Calu3 (cell line): ENCODE data around the gene DNAH9. TPM values are rescaled to one million over a fixed set of nuclear protein-coding genes. Genes with fewer than 3 reads are reported as not detected.

Experiments used
- BruUV-seq: library from RNA; stranded (reverse); fragments of 400-500 nt; replicated peaks from 2 replicates; lab custom pipeline; 2021; lab: Mats Ljungman, UMichigan
- CTCF ChIA-PET: fragments of 300-600 bp; sonication (Branson Sonifier 250); formaldehyde crosslinking; loops from one replicate; lab custom pipeline; 2022; ENCODE audit warnings: antibody characterized with exemption; lab: Charles Lee
- DNase-seq: peaks from one replicate; pipeline ENCODE4 v3.0.0; 2022
- H3K27ac Mint-ChIP-seq: one replicate; pipeline ENCODE4 v1.8.0; 2022; ENCODE audit warnings: mixed read lengths; ENCODE audit not compliant: unreplicated experiment
- H3K27me3 Mint-ChIP-seq: one replicate; pipeline ENCODE4 v1.8.0; 2022; ENCODE audit warnings: mixed read lengths; ENCODE audit not compliant: unreplicated experiment
- H3K36me3 Mint-ChIP-seq: one replicate; pipeline ENCODE4 v1.8.0; 2022; ENCODE audit warnings: mild to moderate bottlenecking, moderate library complexity, mixed read lengths; ENCODE audit not compliant: insufficient read depth, unreplicated experiment
- H3K4me1 Mint-ChIP-seq: one replicate; pipeline ENCODE4 v1.8.0; 2022; ENCODE audit warnings: mild to moderate bottlenecking, low read depth, mixed read lengths; ENCODE audit not compliant: unreplicated experiment
- H3K4me3 Mint-ChIP-seq: one replicate; pipeline ENCODE4 v1.8.0; 2022; ENCODE audit warnings: mild to moderate bottlenecking, low read depth, moderate library complexity, mixed read lengths; ENCODE audit not compliant: unreplicated experiment
- H3K9me3 Mint-ChIP-seq: one replicate; pipeline ENCODE4 v1.8.0; 2022; ENCODE audit warnings: low read depth, mixed read lengths; ENCODE audit not compliant: unreplicated experiment
- intact Hi-C: fragments of 100-400 bp; cut with micrococcal nuclease; formaldehyde crosslinking; loops from one replicate; pipeline ENCODE4 v1.10.0; 2022; ENCODE audit not compliant: unreplicated experiment
- total RNA-seq: library from RNA; stranded (reverse); gene quantifications from 2 replicates; pipeline ENCODE4 v1.2.3, GENCODE V29; 2022
- TF ChIP-seq, protein P1 (sequence below): fragments of 200-600 bp; IDR thresholded peaks from one replicate; pipeline ENCODE4 v1.8.0; 2022; ENCODE audit warnings: antibody characterized with exemption; ENCODE audit not compliant: unreplicated experiment

DNAH9 gene
- total RNA-seq, 1 experiment from 2014 or later, result 0.19 TPM

DNA sequence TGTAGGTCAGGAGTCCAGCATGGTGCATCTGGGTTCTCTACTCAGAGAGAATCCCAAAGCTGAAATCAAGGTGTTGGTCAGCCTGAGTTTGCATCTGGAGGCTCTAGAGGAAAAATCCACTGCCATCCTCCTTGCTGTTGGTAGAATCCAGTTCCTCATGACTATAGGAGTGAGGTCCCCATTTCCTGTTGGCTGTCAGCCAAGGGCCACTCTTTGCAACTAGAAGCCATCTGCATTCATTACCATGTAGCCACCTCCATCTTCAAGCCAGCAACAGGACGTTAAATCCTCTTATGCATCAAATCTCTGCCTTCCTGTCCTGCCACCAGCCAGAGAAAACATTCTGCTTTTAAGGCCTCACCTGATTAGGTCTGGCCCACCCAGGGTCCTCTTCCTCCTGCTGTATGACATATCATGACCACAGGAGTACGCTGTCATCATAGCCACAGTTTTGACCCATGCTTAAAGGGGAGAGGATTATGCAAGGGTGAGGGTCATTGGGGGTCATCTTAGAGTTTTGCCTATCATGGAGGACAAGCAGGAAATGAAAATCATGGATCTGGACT, 40.5 kb downstream of the DNAH9 start:
- CTCF ChIA-PET, result no interaction called here
- intact Hi-C loops, result no loop called here
- BruUV-seq, result no TSS peak
- Mint-ChIP-seq H3K27ac (no peak overlapping the region), H3K9me3 (peaks cover 3% of the 10 kb centered on the region), H3K36me3 (no peaks in the 10 kb centered on the region), H3K4me3 (no peak overlapping the region), H3K27me3 (no peaks in the 10 kb centered on the region), H3K4me1 (no peaks in the 10 kb centered on the region)
- DNase-seq, result no peak
- TF ChIP-seq, protein P1, sequence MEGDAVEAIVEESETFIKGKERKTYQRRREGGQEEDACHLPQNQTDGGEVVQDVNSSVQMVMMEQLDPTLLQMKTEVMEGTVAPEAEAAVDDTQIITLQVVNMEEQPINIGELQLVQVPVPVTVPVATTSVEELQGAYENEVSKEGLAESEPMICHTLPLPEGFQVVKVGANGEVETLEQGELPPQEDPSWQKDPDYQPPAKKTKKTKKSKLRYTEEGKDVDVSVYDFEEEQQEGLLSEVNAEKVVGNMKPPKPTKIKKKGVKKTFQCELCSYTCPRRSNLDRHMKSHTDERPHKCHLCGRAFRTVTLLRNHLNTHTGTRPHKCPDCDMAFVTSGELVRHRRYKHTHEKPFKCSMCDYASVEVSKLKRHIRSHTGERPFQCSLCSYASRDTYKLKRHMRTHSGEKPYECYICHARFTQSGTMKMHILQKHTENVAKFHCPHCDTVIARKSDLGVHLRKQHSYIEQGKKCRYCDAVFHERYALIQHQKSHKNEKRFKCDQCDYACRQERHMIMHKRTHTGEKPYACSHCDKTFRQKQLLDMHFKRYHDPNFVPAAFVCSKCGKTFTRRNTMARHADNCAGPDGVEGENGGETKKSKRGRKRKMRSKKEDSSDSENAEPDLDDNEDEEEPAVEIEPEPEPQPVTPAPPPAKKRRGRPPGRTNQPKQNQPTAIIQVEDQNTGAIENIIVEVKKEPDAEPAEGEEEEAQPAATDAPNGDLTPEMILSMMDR, result no peak

DNA sequence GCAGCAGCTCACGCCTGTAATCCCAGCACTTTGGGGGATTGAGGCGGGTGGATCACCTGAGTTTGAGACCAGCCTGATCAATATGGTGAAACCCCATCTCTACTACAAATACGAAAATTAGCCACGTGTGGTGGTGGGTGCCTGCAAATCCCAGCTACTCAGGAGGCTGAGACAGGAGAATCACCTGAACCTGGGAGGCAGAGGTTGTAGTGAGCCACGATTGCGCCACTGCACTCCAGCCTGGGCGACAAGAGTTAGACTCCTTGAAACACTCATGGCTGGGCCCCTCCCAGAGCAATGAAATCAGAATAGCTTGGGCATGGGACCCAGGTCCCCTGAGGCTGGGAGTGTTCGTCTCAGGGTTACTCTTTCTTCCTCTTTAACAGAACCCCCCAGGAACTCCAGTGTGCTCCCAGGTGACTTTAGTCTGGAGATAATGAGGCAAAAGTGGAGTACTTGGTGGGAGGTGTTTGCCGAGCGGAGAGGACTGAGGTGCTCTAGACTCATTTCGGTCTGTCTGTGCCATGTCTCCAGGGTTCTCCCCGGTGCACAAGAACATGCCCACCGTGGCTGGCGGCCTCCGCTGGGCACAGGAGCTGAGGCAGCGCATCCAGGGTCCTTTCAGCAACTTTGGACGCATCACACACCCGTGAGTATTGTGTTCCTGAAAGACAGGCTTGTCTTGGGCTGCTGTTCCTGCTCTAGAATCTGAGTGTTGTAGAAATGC, 41.6 kb downstream of the DNAH9 start:
- BruUV-seq, result no TSS peak
- H3K27me3 Mint-ChIP-seq, result no peaks in the 10 kb centered on the region
- no peaks in the 10 kb centered on the region for H3K4me1 Mint-ChIP-seq
- TF ChIP-seq, protein P1, result no peak
- CTCF ChIA-PET, result no interaction called here
- H3K36me3 Mint-ChIP-seq, result no peaks in the 10 kb centered on the region
- DNase-seq, result no peak
- no peak overlapping the region for H3K4me3 Mint-ChIP-seq
- peaks cover 3% of the 10 kb centered on the region for H3K9me3 Mint-ChIP-seq
- intact Hi-C loops, result loop anchor here (5.0 kb wide), 1 partner anchor 33 kb away; no protein-coding TSS in a partner anchor
- H3K27ac Mint-ChIP-seq, result no peak overlapping the region

DNA sequence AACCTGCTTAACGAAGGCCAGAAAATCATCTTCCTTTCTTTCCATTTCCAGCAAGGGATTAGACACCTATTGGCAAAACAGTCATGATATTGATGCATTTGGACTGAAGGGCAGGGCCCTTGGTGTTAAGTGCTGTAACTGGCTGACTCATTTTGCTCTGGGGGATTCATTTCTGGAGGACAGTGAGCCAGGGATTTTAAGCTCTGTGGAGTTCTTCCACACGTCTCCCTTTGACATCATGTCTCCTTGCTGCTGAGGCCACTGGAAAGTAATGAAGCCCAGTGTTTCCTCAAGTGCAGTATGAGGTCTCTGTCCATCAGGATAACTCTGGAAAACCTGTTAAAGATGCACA, 42.2 kb downstream of the DNAH9 start:
- no TSS peak for BruUV-seq
- no peak overlapping the region for H3K4me3 Mint-ChIP-seq

DNA sequence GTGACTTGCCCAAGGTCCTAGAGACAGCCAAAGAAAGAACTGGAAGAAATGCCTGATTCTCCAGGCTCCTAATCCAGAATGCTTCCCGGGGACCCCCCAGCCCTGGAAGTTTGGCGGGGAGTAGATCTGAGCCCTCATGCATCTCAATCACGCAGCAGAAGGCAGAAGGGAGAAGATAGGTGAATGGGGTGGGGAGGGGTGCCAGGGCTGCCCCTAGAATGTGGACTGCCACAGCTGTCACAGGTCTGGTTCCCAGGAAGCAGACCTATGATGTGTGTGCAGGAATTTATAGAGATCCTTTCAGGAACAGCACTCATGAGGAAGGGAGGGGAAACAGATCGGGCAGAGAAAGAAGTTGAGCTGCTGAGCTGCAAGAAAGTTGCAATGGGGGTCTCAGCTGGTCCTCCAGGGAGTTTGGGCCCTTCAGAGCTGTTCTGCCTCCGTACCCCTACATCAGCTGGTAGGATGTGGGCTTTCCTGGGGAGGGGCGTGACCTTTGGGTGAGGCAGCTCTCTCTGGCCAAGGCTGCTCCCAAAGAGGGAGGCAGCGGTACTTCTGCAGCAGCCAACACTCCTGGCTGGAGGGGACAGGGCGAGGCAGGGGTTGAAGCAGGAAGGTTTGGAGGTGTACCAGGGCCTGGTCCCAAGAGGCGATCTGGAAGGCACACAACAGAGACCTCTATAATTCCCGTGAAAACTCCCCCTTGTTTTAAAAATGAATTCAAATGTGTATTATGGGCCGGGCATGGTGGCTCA, 43.4 kb downstream of the DNAH9 start:
- H3K36me3 Mint-ChIP-seq, result no peaks in the 10 kb centered on the region
- intact Hi-C loops, result loop anchor here (5.0 kb wide), 1 partner anchor 34 kb away; no protein-coding TSS in a partner anchor
- H3K27me3 Mint-ChIP-seq, result no peaks in the 10 kb centered on the region
- CTCF ChIA-PET, result no interaction called here
- no peak for DNase-seq
- peaks cover 3% of the 10 kb centered on the region for H3K9me3 Mint-ChIP-seq
- H3K27ac Mint-ChIP-seq, result no peak overlapping the region
- no TSS peak for BruUV-seq
- H3K4me3 Mint-ChIP-seq, result no peak overlapping the region
- TF ChIP-seq, protein P1, result no peak
- no peaks in the 10 kb centered on the region for H3K4me1 Mint-ChIP-seq

More for the DNA sequence above, 42.2 kb downstream of the DNAH9 start:
- Mint-ChIP-seq H3K36me3 (no peaks in the 10 kb centered on the region), H3K4me1 (no peaks in the 10 kb centered on the region), H3K27ac (no peak overlapping the region), H3K27me3 (no peaks in the 10 kb centered on the region), H3K9me3 (peaks cover 3% of the 10 kb centered on the region)
- TF ChIP-seq, protein P1, result no peak
- intact Hi-C loops, result loop anchor here (5.0 kb wide), 1 partner anchor 33 kb away; no protein-coding TSS in a partner anchor
- CTCF ChIA-PET, result no interaction called here
- no peak for DNase-seq
